Measurements from ENCODE around the gene RBM33. TPM values are rescaled to one million over a fixed set of nuclear protein-coding genes. Genes with fewer than 3 reads are reported as not detected.

Gene RBM33
- total and polyA plus RNA-seq, 2 of the 8 experiments (the other 6 are each of a cell fraction or from before 2014, with no cell fraction given), result 16.5 to 64.6 TPM

DNA sequence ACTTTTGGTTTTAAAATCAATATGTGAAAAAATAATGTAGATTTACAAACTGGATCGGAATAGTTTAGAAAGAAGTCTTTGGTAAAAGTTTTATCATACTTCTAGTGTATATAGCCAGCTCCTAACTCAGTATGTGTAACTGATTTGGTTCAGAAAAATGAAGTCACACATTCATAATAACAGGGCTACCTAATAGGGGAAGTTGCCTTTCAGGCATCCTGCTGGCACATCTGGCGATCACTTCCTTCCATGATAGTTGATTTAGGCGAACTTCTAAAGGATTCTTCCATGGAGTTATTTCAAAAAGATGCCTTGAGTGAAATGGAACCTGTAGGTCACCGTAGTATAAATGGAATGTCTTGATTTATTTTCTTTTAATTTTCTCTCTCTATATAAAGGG, 98.7 kb downstream of the RBM33 start:
- Histone ChIP-seq H4K91ac (replicated peaks; ENCODE audit: insufficient read length, low read length) (no peak overlapping the region), H4K5ac (ENCODE audit: insufficient read length, low read depth, low read length) (no peak overlapping the region), H3K18ac (ENCODE audit: extremely low read depth, low read length) (no peak overlapping the region), H2BK12ac (ENCODE audit: low read depth, low read length) (no peak overlapping the region), H3K9me3 (ENCODE audit: insufficient read depth in 2 of 2, low read depth in 1 of 2, low read length in 1 of 2) (no peaks in the 10 kb centered on the region; a peak in 1 of 4 replicates), H3K4ac (replicated peaks; ENCODE audit: insufficient read length, low read depth, low read length) (no peak overlapping the region), H2AK5ac (ENCODE audit: low read depth, low read length) (no peak overlapping the region), H2BK15ac (ENCODE audit: low read length) (no peak overlapping the region), H3K4me1 (replicated peaks in 1 of 4; ENCODE audit: control insufficient read depth in 3 of 4, insufficient read depth in 4 of 4, low read length in 3 of 4) (peaks cover 0 to 2% (median 0%) of the 10 kb centered on the region in 4 experiments; a peak in 2 of 7 replicates), H3K27me3 (replicated peaks in 1 of 4; ENCODE audit: control insufficient read depth in 3 of 4, extremely low read depth in 1 of 4, insufficient read depth in 3 of 4, low read length in 3 of 4) (no peaks in the 10 kb centered on the region), H4K20me1 (replicated peaks in 1 of 2; ENCODE audit: control insufficient read depth in 1 of 2, insufficient read depth in 2 of 2, low read length in 2 of 2) (peaks cover 3 to 4% of the 10 kb centered on the region in 2 experiments), H2BK20ac (ENCODE audit: low read length) (no peak overlapping the region), H4K8ac (ENCODE audit: extremely low read depth, insufficient read depth, low read length) (no peak overlapping the region), H2BK5ac (ENCODE audit: low read depth, low read length) (no peak overlapping the region), H3K9ac (replicated peaks in 1 of 4; ENCODE audit: extremely low read depth in 1 of 4, low read depth in 3 of 4, low read length in 3 of 4) (no peak overlapping the region), H3K14ac (ENCODE audit: insufficient read length) (no peak overlapping the region), H3K79me2 (ENCODE audit: control insufficient read depth in 1 of 2, insufficient read depth in 2 of 2, low read length in 2 of 2) (peaks cover 0 to 18% of the 10 kb centered on the region in 2 experiments; a peak in 2 of 4 replicates), H2AFZ (ENCODE audit: low read length) (no peak overlapping the region), H3K23ac (ENCODE audit: insufficient read length) (no peak overlapping the region), H3K79me1 (ENCODE audit: low read depth, low read length) (peaks cover 4% of the 10 kb centered on the region), H3K4me2 (ENCODE audit: insufficient read depth in 1 of 2, low read depth in 2 of 2, low read length in 2 of 2) (no peak overlapping the region), H3K23me2 (ENCODE audit: low read depth, low read length) (no peaks in the 10 kb centered on the region), H3K27ac (ENCODE audit: low read depth, low read length) (no peak overlapping the region), H3K56ac (replicated peaks; ENCODE audit: insufficient read length, low read depth, low read length) (no peak overlapping the region), H3K4me3 (ENCODE audit: extremely low read depth in 1 of 4, insufficient read depth in 2 of 4, low read depth in 3 of 4, low read length in 4 of 4) (no peak overlapping the region), H2BK120ac (replicated peaks; ENCODE audit: low read depth, low read length) (no peak overlapping the region), H3K36me3 (ENCODE audit: control insufficient read depth in 2 of 4, insufficient read depth in 4 of 4, low read length in 3 of 4) (peaks cover 13 to 64% (median 35%) of the 10 kb centered on the region in 4 experiments)
- TF ChIP-seq BRCA1 (IDR thresholded peaks at IDR 0.05; ENCODE audit: low read depth, low read length) (no peak), SP4 (IDR thresholded peaks at IDR 0.05; ENCODE audit: low read length) (no peak), RNF2 (IDR thresholded peaks at IDR 0.05; ENCODE audit: borderline replicate concordance, low read depth, low read length, missing control alignments, poor library complexity, severe bottlenecking) (no peak), SP1 (IDR thresholded peaks at IDR 0.05; ENCODE audit: low read depth, low read length) (no peak), CHD1 (IDR thresholded peaks at IDR 0.05; ENCODE audit: low read depth, low read length) (no peak), SP2 (IDR thresholded peaks at IDR 0.05; ENCODE audit: low read length) (no peak), BACH1 (IDR thresholded peaks at IDR 0.05; ENCODE audit: low read length) (no peak), SUZ12 (IDR thresholded peaks at IDR 0.05; ENCODE audit: low read length) (no peak), RXRA (IDR thresholded peaks at IDR 0.05; ENCODE audit: insufficient read depth, low read depth, low read length) (no peak)
- TF ChIP-seq, protein P1, sequence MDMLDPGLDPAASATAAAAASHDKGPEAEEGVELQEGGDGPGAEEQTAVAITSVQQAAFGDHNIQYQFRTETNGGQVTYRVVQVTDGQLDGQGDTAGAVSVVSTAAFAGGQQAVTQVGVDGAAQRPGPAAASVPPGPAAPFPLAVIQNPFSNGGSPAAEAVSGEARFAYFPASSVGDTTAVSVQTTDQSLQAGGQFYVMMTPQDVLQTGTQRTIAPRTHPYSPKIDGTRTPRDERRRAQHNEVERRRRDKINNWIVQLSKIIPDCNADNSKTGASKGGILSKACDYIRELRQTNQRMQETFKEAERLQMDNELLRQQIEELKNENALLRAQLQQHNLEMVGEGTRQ (IDR thresholded peaks at IDR 0.05; ENCODE audit: low read length), result no peak
- WGBS, 2 experiments (ENCODE audit: extremely low coverage in 1 of 2, insufficient coverage in 1 of 2, insufficient read length in 1 of 2, insufficient replicate concordance in 2 of 2, low coverage in 1 of 2, low lambda C conversion rate in 2 of 2, missing lambda C conversion rate in 1 of 2), result 87% methylated on average over 4 of the region's 4 CpGs; no CpG with 5 or more reads in 1 of the 2 experiments
- ChIA-PET CTCF (ENCODE audit: partially characterized antibody) (no interaction called here), POLR2A (ENCODE audit: partially characterized antibody) (interaction anchor here (1.3 kb wide), 1 partner anchor 99 kb away, joined by 3 read pairs; the partner anchor contains the start of gene RBM33)
- no peak for DNase-seq (ENCODE audit: low read depth in 1 of 2, low spot score in 2 of 2)
- no peak for FAIRE-seq
